GM12873 (cell line): ENCODE results near the gene MIPEP.

Experiments used
- CTCF ChIP-seq: IDR thresholded peaks from 2 replicates; pipeline ENCODE4 v1.5.1; 2012; ENCODE audit warnings: low read depth, mild to moderate bottlenecking, moderate library complexity, low read length, control low read depth; ENCODE audit not compliant: insufficient read depth; ENCODE audit errors: missing control alignments

MIPEP gene

GRCh38 chr13:23865026-23865425 is 24.2 kb downstream of the MIPEP start:
- no peak for TF ChIP-seq CTCF

- TF ChIP-seq CTCF, result no peak
These were observed 27.9 kb downstream of the MIPEP start for GRCh38 chr13:23861310-23861709.

DNA sequence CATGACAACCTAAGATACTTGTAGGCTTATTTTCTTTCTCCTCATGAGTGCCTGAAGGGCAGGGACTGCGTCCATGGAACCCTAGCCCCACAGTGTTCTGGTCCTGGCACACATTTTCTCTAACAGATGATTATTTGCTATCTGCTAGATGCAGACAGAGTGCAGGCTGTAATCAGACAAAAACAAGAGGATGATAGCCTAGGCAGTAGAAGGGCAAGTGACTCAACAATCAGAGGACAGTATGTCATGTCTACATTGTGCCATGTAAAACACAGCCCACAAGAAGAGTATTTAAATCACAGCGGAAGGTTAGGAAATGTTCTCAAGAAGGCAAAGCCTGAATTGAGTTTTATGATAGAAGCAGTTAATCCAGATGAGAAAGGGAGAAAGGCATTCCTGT is 29.3 kb downstream of the MIPEP start:
- no peak for TF ChIP-seq CTCF

GRCh38 chr13:23859455-23859854 is 29.7 kb downstream of the MIPEP start:
- TF ChIP-seq CTCF, result no peak

GRCh38 chr13:23858546-23858945 is 30.7 kb downstream of the MIPEP start:
- TF ChIP-seq CTCF, result no peak

DNA sequence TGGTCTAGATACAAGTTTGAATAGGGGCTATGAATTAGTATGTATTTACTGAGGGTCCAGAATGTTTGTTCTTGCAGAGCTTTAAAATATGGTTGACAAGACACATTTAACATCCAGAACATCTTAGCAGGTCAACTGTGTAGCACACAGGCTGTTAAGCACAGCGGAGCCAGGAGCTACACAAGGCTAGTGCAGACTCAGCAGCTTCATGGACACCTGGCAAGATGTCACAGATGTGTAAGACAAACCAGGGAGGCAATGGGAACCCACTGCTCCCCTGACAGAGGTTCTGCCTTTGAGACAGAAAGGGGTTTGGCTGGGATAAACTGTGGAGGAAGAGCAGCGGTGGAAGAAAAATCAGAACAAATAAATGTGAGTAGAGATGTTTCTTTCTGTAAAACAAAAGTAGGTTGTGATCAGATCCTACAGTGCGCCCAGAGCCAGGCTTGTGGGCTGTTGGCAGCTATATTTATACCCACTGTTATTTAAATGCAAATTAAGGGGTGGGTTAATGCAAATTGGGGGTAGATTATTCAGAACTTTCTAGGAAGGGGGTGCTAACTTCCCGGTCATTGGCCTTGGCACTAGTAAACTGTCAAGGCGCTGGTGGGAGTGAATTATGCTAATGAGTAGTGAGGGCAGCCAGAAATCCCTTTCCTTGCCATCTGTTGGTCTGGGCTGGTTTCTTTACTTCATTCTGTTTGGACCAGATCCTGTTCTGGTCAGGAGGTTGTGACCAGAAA is 33.0 kb downstream of the MIPEP start:
- no peak for TF ChIP-seq CTCF

- TF ChIP-seq CTCF, result no peak
These were observed 33.8 kb downstream of the MIPEP start for GRCh38 chr13:23855360-23855759.

DNA sequence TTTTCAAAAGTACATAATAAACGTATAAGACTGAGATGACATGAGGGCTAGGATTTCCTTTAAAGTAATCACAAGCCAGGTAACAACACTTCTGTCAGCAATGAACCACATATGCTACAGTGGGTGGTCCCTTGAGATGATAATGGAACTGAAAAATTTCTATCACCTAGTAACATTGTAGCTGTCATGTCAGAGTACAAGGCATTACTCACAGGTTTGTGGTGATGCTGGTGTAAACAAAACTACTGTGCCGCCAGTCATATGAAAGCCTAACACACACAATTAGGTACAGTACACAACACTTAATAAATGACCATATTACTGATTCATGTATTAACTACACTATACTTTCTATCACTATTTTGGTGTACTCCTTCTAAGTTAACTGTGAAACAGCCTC is 36.8 kb downstream of the MIPEP start:
- TF ChIP-seq CTCF, result no peak
